ENCODE data around the gene FGFR4. TPM values are rescaled to one million over a fixed set of nuclear protein-coding genes. Genes with fewer than 3 reads are reported as not detected.

Gene FGFR4
- total RNA-seq, 1 donor from 2014 or later: 258 TPM

GRCh38 chr5:177134697-177135225 lies 48.0 kb downstream of the FGFR4 start:
- Mint-ChIP-seq H3K4me1 (ENCODE audit: low read depth) (peaks cover 25% of the 10 kb centered on the region), H3K9me3 (ENCODE audit: low read depth) (no peaks in the 10 kb centered on the region), H3K27me3 (peaks cover 2% of the 10 kb centered on the region), H3K27ac (peak overlapping the region; percentile 98), H3K4me3 (ENCODE audit: low read depth) (peak overlapping the region; percentile 86), H3K36me3 (ENCODE audit: insufficient read depth) (peaks cover 20% of the 10 kb centered on the region)
- DNase-seq (ENCODE audit: low spot score, unreplicated experiment): no peak
- no peak for TF ChIP-seq CTCF (IDR thresholded peaks at IDR 0.05; ENCODE audit: unreplicated experiment)

GRCh38 chr5:177140312-177140711 lies 53.6 kb downstream of the FGFR4 start:
- Mint-ChIP-seq H3K36me3 (ENCODE audit: insufficient read depth) (peaks cover 38% of the 10 kb centered on the region), H3K4me1 (ENCODE audit: low read depth) (peaks cover 22% of the 10 kb centered on the region), H3K27ac (peak overlapping the region; percentile 53), H3K27me3 (no peaks in the 10 kb centered on the region), H3K9me3 (ENCODE audit: low read depth) (no peaks in the 10 kb centered on the region), H3K4me3 (ENCODE audit: low read depth) (no peak overlapping the region)
- TF ChIP-seq CTCF (IDR thresholded peaks at IDR 0.05; ENCODE audit: unreplicated experiment): no peak
- DNase-seq (ENCODE audit: low spot score, unreplicated experiment): no peak

GRCh38 chr5:177141496-177141895 lies 54.8 kb downstream of the FGFR4 start:
- DNase-seq (ENCODE audit: low spot score, unreplicated experiment): no peak
- H3K4me1 Mint-ChIP-seq (ENCODE audit: low read depth): peaks cover 15% of the 10 kb centered on the region
- no peaks in the 10 kb centered on the region for H3K27me3 Mint-ChIP-seq
- H3K9me3 Mint-ChIP-seq (ENCODE audit: low read depth): no peaks in the 10 kb centered on the region
- H3K36me3 Mint-ChIP-seq (ENCODE audit: insufficient read depth): peaks cover 31% of the 10 kb centered on the region
- H3K4me3 Mint-ChIP-seq (ENCODE audit: low read depth): no peak overlapping the region
- H3K27ac Mint-ChIP-seq: peak overlapping the region; percentile 58
- no peak for TF ChIP-seq CTCF (IDR thresholded peaks at IDR 0.05; ENCODE audit: unreplicated experiment)

- H3K27ac Mint-ChIP-seq: no peak overlapping the region
- no peaks in the 10 kb centered on the region for H3K27me3 Mint-ChIP-seq
- no peak overlapping the region for H3K4me3 Mint-ChIP-seq (ENCODE audit: low read depth)
- no peak for TF ChIP-seq CTCF (IDR thresholded peaks at IDR 0.05; ENCODE audit: unreplicated experiment)
- DNase-seq (ENCODE audit: low spot score, unreplicated experiment): no peak
- no peaks in the 10 kb centered on the region for H3K9me3 Mint-ChIP-seq (ENCODE audit: low read depth)
- peaks cover 29% of the 10 kb centered on the region for H3K36me3 Mint-ChIP-seq (ENCODE audit: insufficient read depth)
- H3K4me1 Mint-ChIP-seq (ENCODE audit: low read depth): peaks cover 10% of the 10 kb centered on the region
Observed at GRCh38 chr5:177142098-177142611, 55.4 kb downstream of the FGFR4 start.

GRCh38 chr5:177142778-177143177 lies 56.1 kb downstream of the FGFR4 start:
- TF ChIP-seq CTCF (IDR thresholded peaks at IDR 0.05; ENCODE audit: unreplicated experiment): no peak
- H3K4me1 Mint-ChIP-seq (ENCODE audit: low read depth): peaks cover 7% of the 10 kb centered on the region
- peaks cover 29% of the 10 kb centered on the region for H3K36me3 Mint-ChIP-seq (ENCODE audit: insufficient read depth)
- H3K27me3 Mint-ChIP-seq: no peaks in the 10 kb centered on the region
- H3K9me3 Mint-ChIP-seq (ENCODE audit: low read depth): no peaks in the 10 kb centered on the region
- peak overlapping the region; percentile 25 for H3K27ac Mint-ChIP-seq
- no peak for DNase-seq (ENCODE audit: low spot score, unreplicated experiment)
- H3K4me3 Mint-ChIP-seq (ENCODE audit: low read depth): no peak overlapping the region
